Esophagus squamous epithelium (tissue), 4 donors: ENCODE data around the gene ZNF521.

Source experiments
- POLR2A ChIP-seq, 4 donors: fragments of 450-650 bp; IDR thresholded peaks; one replicate each; pipeline ENCODE4 v1.6.1; 2017; ENCODE audit warnings: antibody characterized with exemption in 4 of 4, mild to moderate bottlenecking in 4 of 4, moderate library complexity in 3 of 4
- TF ChIP-seq, protein P1 (sequence below), 6 experiments: fragments of 450-650 bp in 4 of 6; fragments of 200-600 bp in 2 of 6; sonication (generic) in 2 of 6; IDR thresholded peaks; one replicate each; pipeline ENCODE4 v1.5.1; 2016 to 2019; ENCODE audit warnings: antibody characterized with exemption in 6 of 6, mild to moderate bottlenecking in 4 of 6, moderate library complexity in 4 of 6

DNA sequence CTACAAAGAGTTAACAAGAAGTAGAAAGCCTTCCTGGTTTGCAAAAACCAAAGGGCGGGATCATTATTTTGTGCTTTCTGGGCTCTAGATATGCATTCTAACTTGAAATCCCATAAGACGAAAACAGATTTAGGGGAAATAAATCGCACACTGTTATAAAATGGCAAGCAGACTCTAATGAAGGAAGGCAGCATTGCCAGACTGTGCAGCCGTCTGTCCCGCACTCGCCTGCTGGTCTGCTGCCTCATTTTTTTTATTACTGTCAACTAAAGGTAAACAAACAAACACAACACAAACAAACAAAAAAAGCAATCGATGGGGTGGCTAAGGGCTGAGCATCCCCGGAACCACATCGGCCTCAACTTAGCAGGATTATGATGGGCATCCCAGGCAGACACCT is 24.4 kb downstream of the ZNF521 start:
- TF ChIP-seq POLR2A (IDR thresholded peaks at IDR 0.05), result no peak
- TF ChIP-seq, protein P1, sequence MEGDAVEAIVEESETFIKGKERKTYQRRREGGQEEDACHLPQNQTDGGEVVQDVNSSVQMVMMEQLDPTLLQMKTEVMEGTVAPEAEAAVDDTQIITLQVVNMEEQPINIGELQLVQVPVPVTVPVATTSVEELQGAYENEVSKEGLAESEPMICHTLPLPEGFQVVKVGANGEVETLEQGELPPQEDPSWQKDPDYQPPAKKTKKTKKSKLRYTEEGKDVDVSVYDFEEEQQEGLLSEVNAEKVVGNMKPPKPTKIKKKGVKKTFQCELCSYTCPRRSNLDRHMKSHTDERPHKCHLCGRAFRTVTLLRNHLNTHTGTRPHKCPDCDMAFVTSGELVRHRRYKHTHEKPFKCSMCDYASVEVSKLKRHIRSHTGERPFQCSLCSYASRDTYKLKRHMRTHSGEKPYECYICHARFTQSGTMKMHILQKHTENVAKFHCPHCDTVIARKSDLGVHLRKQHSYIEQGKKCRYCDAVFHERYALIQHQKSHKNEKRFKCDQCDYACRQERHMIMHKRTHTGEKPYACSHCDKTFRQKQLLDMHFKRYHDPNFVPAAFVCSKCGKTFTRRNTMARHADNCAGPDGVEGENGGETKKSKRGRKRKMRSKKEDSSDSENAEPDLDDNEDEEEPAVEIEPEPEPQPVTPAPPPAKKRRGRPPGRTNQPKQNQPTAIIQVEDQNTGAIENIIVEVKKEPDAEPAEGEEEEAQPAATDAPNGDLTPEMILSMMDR (IDR thresholded peaks at IDR 0.05), result no peak
